ENCODE measurements around the gene CPT2. TPM values are rescaled to one million over a fixed set of nuclear protein-coding genes. Genes with fewer than 3 reads are reported as not detected.

The CPT2 gene
- total and polyA plus RNA-seq, 4 donors: 27.4 to 109 (median 74.8) TPM

GRCh38 chr1:53155534-53155933 is 41.1 kb upstream of the CPT2 start:
- TF ChIP-seq ATF3 (IDR thresholded peaks at IDR 0.05) (no peak), JUND (IDR thresholded peaks at IDR 0.05) (no peak), HNF4A (conservative IDR thresholded peaks at IDR 0.05) (no peak), ZBTB33 (IDR thresholded peaks at IDR 0.05) (no peak), SP1 (IDR thresholded peaks at IDR 0.05) (no peak), CTCF (IDR thresholded peaks at IDR 0.05; ENCODE audit: low read depth, low read length, missing input control) (no peak), GABPA (IDR thresholded peaks at IDR 0.05 in 1 of 2, conservative IDR thresholded peaks at IDR 0.05 in 1 of 2) (no peak), RAD21 (IDR thresholded peaks at IDR 0.05) (no peak), EGR1 (IDR thresholded peaks at IDR 0.05; ENCODE audit: low read depth in 2 of 2) (no peak), REST (IDR thresholded peaks at IDR 0.05) (no peak)
- no peak overlapping the region for H3K9ac ChIP-seq (ENCODE audit: low read depth in 1 of 2, low read length in 2 of 2)
- peaks cover 0 to 6% (median 2%) of the 10 kb centered on the region in 4 donors for H3K4me1 ChIP-seq (ENCODE audit: control insufficient read depth in 4 of 4, insufficient read depth in 4 of 4, low read length in 3 of 4)
- DNase-seq (ENCODE audit: low spot score): no peak
- H3K27ac ChIP-seq (ENCODE audit: low read depth in 1 of 2, low read length in 2 of 2): no peak overlapping the region
- H3K9me3 ChIP-seq (ENCODE audit: control insufficient read depth in 4 of 4, low read length in 3 of 4): no peaks in the 10 kb centered on the region
- H3K27me3 ChIP-seq (ENCODE audit: control insufficient read depth in 4 of 4, insufficient read depth in 4 of 4, low read length in 3 of 4): no peaks in the 10 kb centered on the region
- no peak overlapping the region for H3K4me3 ChIP-seq (ENCODE audit: low read depth in 1 of 3, low read length in 3 of 3)
- WGBS: 89% methylated on average over 1 of the region's 1 CpG
- no peaks in the 10 kb centered on the region for H3K36me3 ChIP-seq (ENCODE audit: control insufficient read depth in 4 of 4, insufficient read depth in 3 of 4, low read depth in 1 of 4, low read length in 3 of 4)

- H3K36me3 ChIP-seq (ENCODE audit: control insufficient read depth in 4 of 4, insufficient read depth in 3 of 4, low read depth in 1 of 4, low read length in 3 of 4): no peaks in the 10 kb centered on the region
- H3K9ac ChIP-seq (ENCODE audit: low read depth in 1 of 2, low read length in 2 of 2): no peak overlapping the region
- peaks cover 0 to 8% (median 2%) of the 10 kb centered on the region in 4 donors for H3K4me1 ChIP-seq (ENCODE audit: control insufficient read depth in 4 of 4, insufficient read depth in 4 of 4, low read length in 3 of 4)
- H3K4me3 ChIP-seq (ENCODE audit: low read depth in 1 of 3, low read length in 3 of 3): no peak overlapping the region
- no peak for TF ChIP-seq NR2F2 (IDR thresholded peaks at IDR 0.05)
- no peak for TF ChIP-seq MAX (IDR thresholded peaks at IDR 0.05)
- TF ChIP-seq TAF1 (conservative IDR thresholded peaks at IDR 0.05): no peak
- no peak for TF ChIP-seq CTCF (IDR thresholded peaks at IDR 0.05; ENCODE audit: low read depth, low read length, missing input control)
- TF ChIP-seq ZBTB33 (IDR thresholded peaks at IDR 0.05): no peak
- TF ChIP-seq EGR1 (IDR thresholded peaks at IDR 0.05; ENCODE audit: low read depth in 2 of 2): no peak
- TF ChIP-seq HNF4A (conservative IDR thresholded peaks at IDR 0.05): no peak
- TF ChIP-seq JUND (IDR thresholded peaks at IDR 0.05): no peak
- TF ChIP-seq GABPA (IDR thresholded peaks at IDR 0.05 in 1 of 2, conservative IDR thresholded peaks at IDR 0.05 in 1 of 2): no peak
- no peak overlapping the region for H3K27ac ChIP-seq (ENCODE audit: low read depth in 1 of 2, low read length in 2 of 2)
- WGBS: 77% methylated on average over 7 of the region's 7 CpGs
- H3K27me3 ChIP-seq (ENCODE audit: control insufficient read depth in 4 of 4, insufficient read depth in 4 of 4, low read length in 3 of 4): no peaks in the 10 kb centered on the region
- no peaks in the 10 kb centered on the region for H3K9me3 ChIP-seq (ENCODE audit: control insufficient read depth in 4 of 4, low read length in 3 of 4)
- DNase-seq (ENCODE audit: low spot score): no peak
Measured at GRCh38 chr1:53155945-53156344, 40.7 kb upstream of the CPT2 start.

Data from liver (tissue), 9 donors.